ENCODE measurements around the gene GRB7. TPM values are rescaled to one million over a fixed set of nuclear protein-coding genes. Genes with fewer than 3 reads are reported as not detected.
"Not testable (repeated sequence)": the region's sequence is repeated elsewhere in the genome, so short reads cannot be mapped to it uniquely, and the experiment has no call there.

The GRB7 gene
- total RNA-seq, 1 experiment from 2014 or later = 0.11 TPM

DNA sequence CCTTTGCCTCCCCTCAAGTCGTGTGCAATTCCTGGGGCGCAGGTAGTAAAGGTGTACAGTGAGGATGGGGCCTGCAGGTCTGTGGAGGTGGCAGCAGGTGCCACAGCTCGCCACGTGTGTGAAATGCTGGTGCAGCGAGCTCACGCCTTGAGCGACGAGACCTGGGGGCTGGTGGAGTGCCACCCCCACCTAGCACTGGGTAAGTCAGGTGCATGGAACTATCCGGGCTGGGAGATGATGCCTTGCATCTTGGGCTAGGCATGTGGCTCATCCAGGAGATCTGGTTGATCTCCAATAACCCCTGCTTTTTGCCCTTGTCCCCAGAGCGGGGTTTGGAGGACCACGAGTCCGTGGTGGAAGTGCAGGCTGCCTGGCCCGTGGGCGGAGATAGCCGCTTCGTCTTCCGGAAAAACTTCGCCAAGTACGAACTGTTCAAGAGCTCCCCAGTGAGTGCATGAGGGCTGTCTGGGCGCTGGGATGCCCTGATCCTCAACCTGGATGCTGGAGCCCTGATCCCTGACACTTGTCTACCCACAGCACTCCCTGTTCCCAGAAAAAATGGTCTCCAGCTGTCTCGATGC lies 5.2 kb downstream of the GRB7 start:
- in situ Hi-C loops (cut with HindIII; ENCODE audit: low pct_unique_long_range_greater_than_20kb, low sequenced_read_pairs) = no loop called here
- no peak for DNase-seq (ENCODE audit: low read depth, low spot score)

DNA sequence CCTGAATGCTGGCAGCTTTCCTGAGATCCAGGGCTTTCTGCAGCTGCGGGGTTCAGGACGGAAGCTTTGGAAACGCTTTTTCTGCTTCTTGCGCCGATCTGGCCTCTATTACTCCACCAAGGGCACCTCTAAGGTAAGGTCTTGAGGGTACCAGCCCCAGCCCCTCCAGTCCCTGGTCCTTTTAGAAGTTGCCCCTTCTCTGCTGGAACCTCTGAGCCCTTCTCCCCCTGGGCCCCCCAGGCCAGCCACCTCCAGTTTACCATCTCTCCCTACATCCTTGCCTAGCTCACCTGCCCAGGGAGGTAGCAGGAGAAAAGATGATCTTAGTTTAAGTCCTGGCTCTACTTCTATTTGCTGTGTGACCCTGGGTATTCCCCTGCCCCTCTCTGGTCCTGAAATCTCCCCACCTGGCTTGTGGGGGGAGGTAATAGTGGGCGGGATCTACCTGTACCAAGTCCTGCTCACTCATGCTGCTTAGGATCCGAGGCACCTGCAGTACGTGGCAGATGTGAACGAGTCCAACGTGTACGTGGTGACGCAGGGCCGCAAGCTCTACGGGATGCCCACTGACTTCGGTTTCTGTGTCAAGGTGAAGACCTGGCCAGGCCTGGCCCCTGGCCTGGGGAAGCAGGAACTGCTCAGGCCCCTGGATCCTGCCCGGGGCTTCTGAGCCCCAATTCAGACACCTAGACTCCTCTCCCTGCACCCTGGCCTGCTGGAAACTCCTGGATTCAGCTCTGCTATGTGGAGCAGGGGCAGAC lies 6.5 kb downstream of the GRB7 start:
- no peak for DNase-seq (ENCODE audit: low read depth, low spot score)
- in situ Hi-C loops (cut with HindIII; ENCODE audit: low pct_unique_long_range_greater_than_20kb, low sequenced_read_pairs) = no loop called here

DNA sequence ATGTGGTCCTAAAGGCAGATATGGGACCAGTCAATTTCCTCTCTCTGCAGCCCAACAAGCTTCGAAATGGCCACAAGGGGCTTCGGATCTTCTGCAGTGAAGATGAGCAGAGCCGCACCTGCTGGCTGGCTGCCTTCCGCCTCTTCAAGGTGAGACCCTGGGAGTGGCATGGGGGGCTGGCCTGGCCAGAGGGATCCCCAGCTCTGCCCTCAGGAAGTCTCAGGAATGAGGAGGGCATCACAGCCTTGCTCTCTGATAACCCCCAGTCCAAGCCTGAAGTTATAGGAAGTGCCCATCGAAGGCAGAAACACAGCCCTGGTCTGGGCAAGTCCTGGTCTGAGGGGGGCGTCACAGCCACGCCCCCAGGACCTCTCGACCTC lies 7.1 kb downstream of the GRB7 start:
- DNase-seq (ENCODE audit: low read depth, low spot score) = no peak
- in situ Hi-C loops (cut with HindIII; ENCODE audit: low pct_unique_long_range_greater_than_20kb, low sequenced_read_pairs) = no loop called here

DNA sequence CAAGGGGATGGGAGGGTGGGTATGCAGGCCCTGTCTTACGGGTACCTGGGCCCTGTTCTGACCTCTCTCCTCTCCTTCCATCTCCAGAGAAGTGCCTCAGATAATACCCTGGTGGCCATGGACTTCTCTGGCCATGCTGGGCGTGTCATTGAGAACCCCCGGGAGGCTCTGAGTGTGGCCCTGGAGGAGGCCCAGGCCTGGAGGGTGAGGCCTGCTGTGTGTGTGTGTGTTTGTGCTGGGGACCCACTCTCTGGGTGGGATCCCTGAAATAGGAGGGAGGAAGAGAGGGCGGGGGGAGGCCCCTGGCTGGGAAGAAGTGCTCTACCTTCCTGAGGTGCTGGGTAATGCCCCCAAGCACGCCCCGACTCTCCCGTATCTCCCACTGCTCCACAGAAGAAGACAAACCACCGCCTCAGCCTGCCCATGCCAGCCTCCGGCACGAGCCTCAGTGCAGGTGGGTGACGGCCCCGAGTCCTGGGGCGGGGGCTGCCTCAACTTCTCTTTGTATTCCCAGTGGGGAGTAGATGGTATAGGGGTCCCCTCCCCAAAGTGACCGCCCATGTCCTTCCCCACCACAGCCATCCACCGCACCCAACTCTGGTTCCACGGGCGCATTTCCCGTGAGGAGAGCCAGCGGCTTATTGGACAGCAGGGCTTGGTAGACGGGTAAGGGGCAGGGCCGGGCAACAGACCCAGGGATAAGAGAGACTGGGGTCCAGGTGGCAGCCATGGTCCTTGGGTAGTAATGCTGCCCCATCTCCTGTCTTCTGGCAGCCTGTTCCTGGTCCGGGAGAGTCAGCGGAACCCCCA lies 7.8 kb downstream of the GRB7 start:
- in situ Hi-C loops (cut with HindIII; ENCODE audit: low pct_unique_long_range_greater_than_20kb, low sequenced_read_pairs) = no loop called here
- no peak for DNase-seq (ENCODE audit: low read depth, low spot score)

DNA sequence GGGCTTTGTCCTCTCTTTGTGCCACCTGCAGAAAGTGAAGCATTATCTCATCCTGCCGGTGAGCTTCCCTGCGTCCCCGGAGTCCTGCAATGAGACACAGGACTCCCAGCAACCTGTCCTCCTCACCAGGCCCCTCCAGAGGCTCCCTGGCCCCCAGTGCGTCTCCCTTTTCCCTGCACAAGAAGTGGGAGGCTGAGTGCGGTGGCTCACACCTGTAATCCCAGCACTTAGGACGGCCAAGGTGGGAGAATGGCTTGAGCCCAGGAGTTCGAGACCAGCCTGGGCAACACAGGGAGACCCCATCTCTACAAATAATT lies 8.4 kb downstream of the GRB7 start:
- in situ Hi-C loops (cut with HindIII; ENCODE audit: low pct_unique_long_range_greater_than_20kb, low sequenced_read_pairs) = no loop called here
- DNase-seq (ENCODE audit: low read depth, low spot score) = no peak

DNA sequence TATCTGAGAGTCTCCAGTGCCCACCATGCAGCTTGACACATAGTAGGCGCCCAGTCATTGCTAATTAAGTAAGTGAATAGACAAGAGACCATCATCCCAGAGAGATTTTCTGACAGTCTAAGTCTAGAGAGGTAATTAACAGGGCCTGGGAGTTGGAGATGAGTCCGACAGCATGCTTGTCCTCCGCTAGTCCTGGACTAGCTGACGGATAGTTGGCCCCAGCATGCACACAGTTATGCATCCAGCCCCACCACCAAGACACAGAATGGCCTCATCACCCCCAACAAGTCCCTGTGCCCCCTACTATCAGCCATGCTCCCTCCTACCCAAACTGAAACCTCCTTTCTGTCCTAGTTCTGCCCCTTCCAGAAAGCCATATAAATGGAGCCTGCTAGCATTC lies 10.0 kb downstream of the GRB7 start:
- no peak for DNase-seq (ENCODE audit: low read depth, low spot score)
- in situ Hi-C loops (cut with HindIII; ENCODE audit: low pct_unique_long_range_greater_than_20kb, low sequenced_read_pairs) = no loop called here

DNA sequence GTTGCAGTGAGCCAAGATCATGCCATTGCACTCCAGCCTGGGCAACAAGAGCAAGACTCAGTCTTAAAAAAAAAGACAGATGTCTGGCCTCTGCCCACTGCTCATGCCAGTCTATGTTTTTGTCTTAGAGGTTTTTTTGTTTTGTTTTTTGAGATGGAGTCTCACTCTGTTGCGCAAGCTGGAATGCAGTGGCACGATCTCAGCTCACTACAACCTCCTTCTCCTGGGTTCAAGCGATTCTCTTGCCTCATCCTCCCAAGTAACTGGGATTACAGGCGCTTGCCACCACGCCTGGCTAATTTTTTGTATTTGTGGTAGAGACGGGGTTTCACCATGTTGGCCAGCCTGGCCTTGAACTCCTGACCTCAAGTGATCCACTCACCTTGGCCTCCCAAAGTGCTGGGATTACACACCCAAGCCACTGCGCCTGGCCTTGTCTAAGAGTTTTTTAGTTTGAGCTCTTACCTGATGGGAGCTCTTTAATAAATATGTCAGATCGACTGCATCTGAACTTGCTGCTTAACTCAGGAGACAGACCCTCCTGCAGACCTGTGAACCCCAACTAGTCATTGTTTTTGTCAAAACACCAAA lies 10.8 kb downstream of the GRB7 start:
- in situ Hi-C loops (cut with HindIII; ENCODE audit: low pct_unique_long_range_greater_than_20kb, low sequenced_read_pairs); DNase-seq (ENCODE audit: low read depth, low spot score): not testable (repeated sequence)

DNA sequence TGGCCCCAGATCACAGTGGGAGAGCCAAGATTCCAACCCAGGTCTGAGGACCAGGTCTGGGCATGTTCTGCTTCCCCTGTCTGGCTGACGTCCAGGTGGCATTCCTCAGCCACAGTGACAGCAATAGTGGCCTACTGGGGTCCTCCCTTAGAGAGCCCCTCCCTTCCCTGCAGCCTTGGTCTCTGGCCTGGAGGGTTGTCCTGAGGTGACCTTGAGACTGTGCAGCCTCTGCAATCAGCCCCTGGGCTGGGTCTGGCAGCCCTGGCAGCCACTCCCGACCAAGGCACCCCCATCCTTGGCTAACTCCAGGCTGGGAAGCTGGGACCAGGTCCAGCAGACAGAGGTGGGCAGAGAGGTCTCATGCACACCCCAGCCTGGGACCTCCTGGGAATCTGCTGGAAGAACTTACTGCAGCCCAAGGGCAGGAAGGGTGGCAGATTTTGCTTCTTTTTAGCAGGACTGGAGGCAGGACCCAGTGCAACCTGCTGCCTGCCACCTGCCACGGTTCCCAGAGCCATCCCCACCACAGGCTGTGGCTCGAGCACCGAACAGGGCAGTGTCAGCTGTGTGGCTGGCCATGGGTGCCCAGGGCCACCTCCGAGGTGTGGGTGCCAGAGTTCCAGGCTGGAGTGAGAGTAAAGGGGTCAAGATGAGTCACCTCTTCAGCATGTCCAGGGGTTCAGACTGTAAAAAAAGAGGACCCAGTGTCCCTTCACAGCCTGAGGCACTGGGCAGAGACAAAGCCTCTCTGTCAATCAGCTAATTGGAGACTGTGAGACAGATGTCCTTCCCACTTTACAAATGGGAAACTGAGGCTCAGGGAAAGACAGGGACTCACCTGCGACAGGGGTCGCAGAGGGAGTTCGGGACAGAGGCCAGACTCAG lies 12.6 kb downstream of the GRB7 start:
- in situ Hi-C loops (cut with HindIII; ENCODE audit: low pct_unique_long_range_greater_than_20kb, low sequenced_read_pairs) = no loop called here
- no peak for DNase-seq (ENCODE audit: low read depth, low spot score)

DNA sequence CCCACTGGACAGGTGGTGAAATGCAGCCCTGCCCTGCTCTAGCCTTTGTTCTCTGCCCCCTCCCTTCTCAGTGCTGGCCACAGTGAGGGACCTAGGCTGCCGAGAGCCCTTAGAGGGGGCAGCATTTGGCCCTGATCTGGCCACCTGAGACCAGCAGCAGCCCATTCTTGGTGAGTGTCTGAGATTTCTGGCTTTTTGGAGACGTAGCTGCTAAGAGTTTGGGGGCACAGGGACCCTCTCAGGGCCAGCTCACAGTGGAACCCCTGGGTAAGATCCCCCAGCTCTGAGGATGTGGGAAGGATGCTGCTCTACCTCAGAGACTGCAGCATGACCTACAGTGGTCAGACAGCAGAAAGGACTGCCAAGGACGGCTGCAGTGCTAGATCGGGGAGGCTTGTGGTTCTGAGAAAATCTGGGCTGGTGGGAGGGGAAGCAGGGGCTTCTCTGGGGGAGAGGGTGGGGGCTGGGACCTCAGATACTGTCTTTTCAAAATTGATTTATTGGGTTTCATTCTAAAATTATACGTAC lies 13.3 kb downstream of the GRB7 start:
- DNase-seq (ENCODE audit: low read depth, low spot score) = no peak
- in situ Hi-C loops (cut with HindIII; ENCODE audit: low pct_unique_long_range_greater_than_20kb, low sequenced_read_pairs) = no loop called here

DNA sequence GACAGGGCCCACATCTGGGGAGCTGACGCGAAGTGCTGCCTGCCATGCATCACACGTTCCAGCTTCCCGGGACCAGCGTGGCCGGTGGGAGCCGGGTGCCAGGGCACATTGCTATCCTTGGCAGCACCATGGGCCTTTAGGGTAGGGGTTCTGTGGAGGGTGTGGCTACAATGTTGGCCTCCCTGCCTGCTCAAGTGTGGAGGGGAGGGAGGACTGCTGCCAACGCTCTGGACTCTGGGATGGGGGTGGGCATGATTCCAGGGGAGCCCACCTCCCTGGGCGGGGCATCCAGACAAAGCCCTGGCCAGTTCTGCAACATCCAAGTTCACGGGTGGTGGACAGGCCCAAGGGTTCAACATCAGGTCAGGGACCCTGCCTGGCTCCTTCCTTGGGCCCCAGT lies 13.9 kb downstream of the GRB7 start:
- in situ Hi-C loops (cut with HindIII; ENCODE audit: low pct_unique_long_range_greater_than_20kb, low sequenced_read_pairs) = no loop called here
- DNase-seq (ENCODE audit: low read depth, low spot score) = no peak

DNA sequence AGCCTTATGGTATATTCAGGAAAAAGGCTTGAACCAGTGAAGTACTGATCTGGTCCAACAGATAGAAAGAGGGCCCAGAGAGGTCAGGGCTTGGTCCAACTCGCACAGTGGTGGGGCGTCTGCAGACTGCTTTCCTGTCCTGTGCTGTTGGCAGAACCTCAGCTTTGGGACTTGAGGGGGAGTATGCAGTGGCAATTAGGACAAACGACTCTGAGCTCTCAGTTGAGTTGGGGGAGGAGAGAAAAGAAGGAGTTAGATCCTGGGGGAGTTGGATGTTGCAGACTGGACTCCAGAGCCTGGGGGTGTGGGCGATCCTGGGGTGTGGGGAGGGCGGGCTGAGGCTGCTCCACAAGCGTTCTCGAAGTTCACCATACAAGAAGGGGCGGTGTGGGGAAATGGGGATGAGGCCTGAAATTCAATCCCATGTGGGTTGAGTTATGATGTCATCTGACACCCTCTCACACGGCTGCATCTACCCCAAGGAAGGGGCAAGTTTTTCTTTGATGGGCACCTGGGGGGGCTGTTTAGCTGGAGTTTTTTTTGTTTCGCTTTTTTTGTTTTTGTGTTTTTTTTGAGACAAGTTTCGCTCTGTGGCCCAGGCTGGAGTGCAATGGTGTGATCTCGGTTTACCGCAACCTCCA lies 14.6 kb downstream of the GRB7 start:
- DNase-seq (ENCODE audit: low read depth, low spot score) = no peak
- in situ Hi-C loops (cut with HindIII; ENCODE audit: low pct_unique_long_range_greater_than_20kb, low sequenced_read_pairs) = no loop called here

DNA sequence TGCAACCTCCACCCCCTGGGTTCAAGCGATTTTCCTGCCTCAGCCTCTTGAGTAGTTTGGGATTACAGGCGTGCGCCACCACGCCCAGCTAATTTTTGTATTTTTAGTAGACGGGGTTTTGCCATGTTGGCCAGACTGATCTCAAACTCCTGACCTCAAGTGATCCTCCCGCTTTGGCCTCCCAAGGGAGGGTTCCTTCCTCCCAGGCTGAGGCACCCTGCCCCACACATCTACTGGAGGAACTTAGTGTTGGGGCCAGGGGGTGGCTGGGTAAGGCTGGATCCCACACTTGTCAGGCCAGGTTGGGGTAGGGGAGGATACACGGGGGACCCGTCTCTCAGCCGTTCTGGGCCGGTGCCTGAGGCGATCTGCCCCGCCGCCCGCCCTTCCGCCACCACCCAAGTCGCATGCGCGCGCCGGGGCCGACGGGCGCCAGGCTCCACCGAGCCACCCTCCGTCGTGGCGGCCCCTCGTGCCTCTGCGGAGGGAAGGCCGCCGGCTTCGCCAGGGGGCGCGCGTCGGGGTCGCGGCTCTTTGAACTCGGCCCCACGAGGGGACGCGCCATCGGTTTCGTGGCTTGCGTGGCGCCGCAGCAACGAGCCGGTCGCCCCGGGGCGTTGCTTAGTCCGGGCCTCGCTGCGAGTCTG lies 15.9 kb downstream of the GRB7 start:
- in situ Hi-C loops (cut with HindIII; ENCODE audit: low pct_unique_long_range_greater_than_20kb, low sequenced_read_pairs) = no loop called here
- DNase-seq (ENCODE audit: low read depth, low spot score) = peak; percentile 28

DNA sequence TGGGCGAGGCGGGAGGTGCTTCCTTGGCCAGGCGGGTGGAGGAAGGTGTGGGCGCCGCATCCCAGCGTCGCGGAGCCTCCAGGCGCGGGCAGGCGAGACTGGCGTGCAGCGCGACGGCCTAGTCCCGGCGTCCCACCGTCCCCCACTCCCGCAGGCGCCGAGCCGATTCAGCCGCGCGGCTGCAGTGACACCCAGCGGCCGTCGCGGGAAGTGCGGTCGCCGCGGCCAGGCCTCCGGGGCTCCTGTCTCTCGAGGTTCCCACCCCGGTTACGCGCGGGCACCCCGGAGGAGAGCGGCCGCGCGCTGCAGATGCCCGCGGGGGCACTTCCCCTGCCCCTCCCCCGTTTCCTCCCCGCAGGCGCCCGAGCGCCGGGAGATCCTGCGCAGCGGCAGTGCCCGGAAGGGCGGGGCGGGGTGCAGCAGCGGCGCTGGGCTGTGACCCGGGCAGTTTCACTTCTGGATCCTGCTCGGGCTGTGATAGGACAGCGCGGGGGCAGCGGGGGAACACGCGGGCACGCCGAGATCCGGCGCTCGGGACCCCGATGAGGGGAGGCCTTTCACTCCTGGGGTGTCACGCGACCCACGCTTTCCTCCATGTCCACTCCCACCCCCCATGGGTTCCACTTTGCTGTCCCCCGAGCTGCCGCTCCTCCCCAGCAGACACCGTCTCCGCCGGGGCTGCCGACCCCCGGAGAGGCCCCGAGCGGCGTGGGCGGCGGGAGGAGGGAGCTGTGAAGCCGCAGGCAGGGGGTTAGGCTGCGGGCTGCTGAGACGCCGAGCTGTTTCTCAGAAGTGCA lies 16.6 kb downstream of the GRB7 start:
- DNase-seq (ENCODE audit: low read depth, low spot score) = peak; percentile 76
- in situ Hi-C loops (cut with HindIII; ENCODE audit: low pct_unique_long_range_greater_than_20kb, low sequenced_read_pairs) = no loop called here

DNA sequence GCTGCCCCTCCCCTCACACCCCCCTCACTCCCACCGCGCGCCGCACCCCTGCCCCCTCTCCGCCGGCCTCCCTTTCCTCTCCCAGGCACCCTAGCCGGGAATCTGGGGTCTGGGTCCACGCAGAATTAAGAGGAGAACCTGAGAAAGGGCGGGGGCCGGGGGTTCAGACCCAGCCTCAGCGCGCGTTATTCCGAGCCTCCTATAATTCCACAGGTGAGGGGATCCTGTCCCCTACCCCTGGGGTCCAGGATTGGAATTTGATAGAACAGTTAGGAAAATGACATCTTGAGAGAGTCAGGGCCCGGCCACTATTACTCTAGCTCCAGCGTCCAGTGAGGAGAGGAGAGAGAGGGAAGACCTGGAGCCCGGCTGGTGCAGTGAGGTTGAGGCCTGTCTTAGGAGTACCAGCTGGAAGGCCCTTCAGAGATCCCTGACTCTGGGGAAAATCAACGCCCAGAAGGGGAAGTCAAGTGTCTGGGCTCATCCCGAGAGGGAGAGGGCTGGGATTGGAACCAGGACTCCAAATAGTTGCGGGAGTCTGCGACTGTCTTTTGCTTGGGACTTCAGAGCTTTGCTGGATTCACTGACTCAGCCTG lies 17.3 kb downstream of the GRB7 start:
- in situ Hi-C loops (cut with HindIII; ENCODE audit: low pct_unique_long_range_greater_than_20kb, low sequenced_read_pairs) = no loop called here
- DNase-seq (ENCODE audit: low read depth, low spot score) = no peak

DNA sequence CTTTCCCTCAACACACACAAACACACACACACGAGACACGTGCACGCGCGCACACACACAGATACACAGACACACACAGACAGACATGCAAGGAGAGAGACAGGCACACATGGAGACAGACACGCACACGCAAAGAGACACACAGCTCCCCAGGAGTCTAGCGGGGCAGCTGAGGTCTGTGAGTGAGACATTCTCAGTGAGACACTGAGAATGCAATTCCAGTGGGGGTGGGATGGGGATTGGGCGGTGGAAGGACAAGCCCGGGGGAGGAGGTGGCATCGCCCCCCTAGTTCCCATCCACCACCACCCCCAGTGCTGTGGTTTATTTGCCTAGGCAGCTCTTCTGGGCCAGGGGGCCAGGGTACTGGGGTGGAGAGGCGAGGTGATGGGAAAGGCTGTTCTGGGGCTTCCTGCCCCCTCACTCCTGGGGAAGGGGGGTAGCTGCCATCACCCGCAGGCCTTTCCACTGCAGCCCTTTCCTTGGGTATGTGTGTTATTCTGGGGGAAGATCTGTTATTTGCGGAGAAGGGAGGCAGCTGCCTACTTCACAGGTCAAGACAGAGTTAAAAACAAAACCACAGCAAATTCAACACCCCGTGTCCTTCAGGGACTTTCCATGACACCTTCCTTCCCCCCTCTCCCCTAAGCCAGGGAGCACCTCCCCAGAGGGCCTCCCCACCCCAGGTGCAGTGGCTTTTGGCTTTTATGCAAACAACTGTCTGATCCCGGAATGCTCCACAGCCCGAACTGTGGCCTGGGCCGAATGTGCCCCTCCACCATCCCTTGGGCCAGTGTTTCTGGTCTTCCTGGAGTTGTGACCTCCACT lies 18.0 kb downstream of the GRB7 start:
- in situ Hi-C loops (cut with HindIII; ENCODE audit: low pct_unique_long_range_greater_than_20kb, low sequenced_read_pairs) = no loop called here
- no peak for DNase-seq (ENCODE audit: low read depth, low spot score)
